Upper lobe of left lung (tissue), 6 donors: ENCODE data around the gene AVEN. TPM values are rescaled to one million over a fixed set of nuclear protein-coding genes. Genes with fewer than 3 reads are reported as not detected.
A peak's percentile ranks its signal among the peaks of the same experiment; 100 is the strongest.

Source experiments
- ATAC-seq, 2 donors: fragments of 200-7000 bp; cut with Tn5 transposase; one replicate each; pipeline ENCODE4 v1.9.1; 2022; ENCODE audit warnings: mild to moderate bottlenecking in 2 of 2, moderate library complexity in 2 of 2; ENCODE audit not compliant: low FRiP score in 2 of 2
- DNase-seq, 2 donors: peaks; one replicate each; pipeline ENCODE4 v3.0.0-alpha.2; 2019 to 2020
- H3K27ac ChIP-seq, 4 donors: fragments of 200-600 bp; sonication (generic); one replicate each; pipeline ENCODE4 v1.5.1; 2016 to 2019
- H3K27me3 ChIP-seq, 4 donors: fragments of 200-600 bp; sonication (generic); one replicate each; pipeline ENCODE4 v1.5.1; 2017 to 2019
- H3K36me3 ChIP-seq, 4 donors: fragments of 200-600 bp; sonication (generic); one replicate each; pipeline ENCODE4 v1.5.1; 2016 to 2019
- H3K4me1 ChIP-seq, 4 donors: fragments of 200-600 bp; sonication (generic); one replicate each; pipeline ENCODE4 v1.5.1; 2018 to 2019
- H3K4me3 ChIP-seq, 4 donors: fragments of 200-600 bp; sonication (generic); one replicate each; pipeline ENCODE4 v1.5.1; 2017 to 2019; ENCODE audit warnings: mild to moderate bottlenecking in 2 of 4, moderate library complexity in 1 of 4
- H3K9me3 ChIP-seq, 4 donors: fragments of 200-600 bp; sonication (generic); one replicate each; pipeline ENCODE4 v1.5.1; 2018 to 2019
- CTCF ChIP-seq, 6 experiments: fragments of 450-650 bp in 4 of 6; fragments of 200-600 bp in 2 of 6; sonication (generic) in 2 of 6; IDR thresholded peaks; one replicate each; pipeline ENCODE4 v1.5.1; 2016 to 2019; ENCODE audit warnings: antibody characterized with exemption in 6 of 6
- EP300 ChIP-seq, 4 donors: sonication (generic); formaldehyde crosslinking; IDR thresholded peaks; one replicate each; pipeline ENCODE4 v1.5.1; 2017; ENCODE audit warnings: antibody characterized with exemption in 4 of 4, control low read depth in 2 of 4
- POLR2A ChIP-seq, 4 donors: fragments of 450-650 bp; IDR thresholded peaks; one replicate each; pipeline ENCODE4 v1.5.1; 2016 to 2017; ENCODE audit warnings: antibody characterized with exemption in 4 of 4, mild to moderate bottlenecking in 2 of 4
- POLR2AphosphoS5 ChIP-seq, 2 donors: sonication (generic); formaldehyde crosslinking; IDR thresholded peaks; one replicate each; pipeline ENCODE4 v1.5.1; 2017; ENCODE audit warnings: antibody characterized with exemption in 2 of 2
- WGBS, 2 donors: methylation state at CpG; one replicate each; pipeline ENCODE4 v1.1.5; 2017 to 2018; 5-methylcytosine and 5-hydroxymethylcytosine counted together
- total RNA-seq, 6 donors: library from RNA; depleted of rRNA in 4 of 6; stranded (reverse); fragments of >200 nt in 4 of 6; gene quantifications; one replicate each; pipeline versions ENCODE4 v1.1.0 to v1.2.1, GENCODE V29; 2016 to 2021
- donor health status: DM: no; HTN: no; CAD: no; lungs with moderate emphysema.
- donor health status: DM: no; HTN: yes; CAD: no; lungs with severe emphysema.

The AVEN gene
- total RNA-seq, 6 donors from 2014 or later, result 6.9 to 38.8 (median 9.9) TPM

- DNase-seq (no peak), ATAC-seq (no peak)
- peaks cover 0 to 6% (median 0%) of the 10 kb centered on the region in 4 donors for H3K4me1 ChIP-seq
- H3K9me3 ChIP-seq, result no peaks in the 10 kb centered on the region
- H3K36me3 ChIP-seq, result no peaks in the 10 kb centered on the region
- H3K27me3 ChIP-seq, result no peaks in the 10 kb centered on the region
- TF ChIP-seq EP300 (IDR thresholded peaks at IDR 0.05) (no peak), POLR2A (IDR thresholded peaks at IDR 0.05) (no peak), CTCF (IDR thresholded peaks at IDR 0.05) (no peak), POLR2AphosphoS5 (IDR thresholded peaks at IDR 0.05) (no peak)
- WGBS, 2 donors, result 84 to 90% methylated on average over 4 of the region's 4 CpGs
- H3K27ac ChIP-seq, result no peak overlapping the region
- no peak overlapping the region for H3K4me3 ChIP-seq
Observed at GRCh38 chr15:33926260-33926659, 112.7 kb downstream of the AVEN start.

- Histone ChIP-seq H3K27me3 (no peaks in the 10 kb centered on the region), H3K36me3 (no peaks in the 10 kb centered on the region), H3K4me3 (no peak overlapping the region), H3K27ac (no peak overlapping the region), H3K9me3 (no peaks in the 10 kb centered on the region), H3K4me1 (peaks cover 0 to 6% (median 0%) of the 10 kb centered on the region in 4 donors)
- DNase-seq (no peak), ATAC-seq (no peak)
- TF ChIP-seq EP300 (IDR thresholded peaks at IDR 0.05) (no peak), POLR2A (IDR thresholded peaks at IDR 0.05) (no peak), POLR2AphosphoS5 (IDR thresholded peaks at IDR 0.05) (no peak), CTCF (IDR thresholded peaks at IDR 0.05) (no peak)
- WGBS, 2 donors, result 88 to 100% methylated on average over 1 of the region's 1 CpG
Observed at GRCh38 chr15:33923446-33923845, 115.6 kb downstream of the AVEN start.

- no peak for TF ChIP-seq CTCF (IDR thresholded peaks at IDR 0.05)
- H3K9me3 ChIP-seq, result no peaks in the 10 kb centered on the region
- ATAC-seq (no peak), DNase-seq (peak in 1 of 2 donors; percentile 25)
- no peak overlapping the region for H3K4me3 ChIP-seq
- WGBS, 2 donors, result 89 to 92% methylated on average over 10 to 11 of the region's 11 CpGs
- H3K27me3 ChIP-seq, result no peaks in the 10 kb centered on the region
- no peak overlapping the region for H3K27ac ChIP-seq
- no peaks in the 10 kb centered on the region for H3K36me3 ChIP-seq
- H3K4me1 ChIP-seq, result no peaks in the 10 kb centered on the region
Observed at GRCh38 chr15:33915571-33916407, 123.2 kb downstream of the AVEN start.

- WGBS, 2 donors, result 81 to 86% methylated on average over 1 of the region's 1 CpG
- H3K36me3 ChIP-seq, result no peaks in the 10 kb centered on the region
- DNase-seq (no peak), ATAC-seq (no peak)
- H3K4me3 ChIP-seq, result no peak overlapping the region
- no peaks in the 10 kb centered on the region for H3K4me1 ChIP-seq
- no peak overlapping the region for H3K27ac ChIP-seq
- TF ChIP-seq POLR2AphosphoS5 (IDR thresholded peaks at IDR 0.05) (no peak), CTCF (IDR thresholded peaks at IDR 0.05) (no peak), POLR2A (IDR thresholded peaks at IDR 0.05) (no peak), EP300 (IDR thresholded peaks at IDR 0.05) (no peak)
- H3K27me3 ChIP-seq, result no peaks in the 10 kb centered on the region
- H3K9me3 ChIP-seq, result no peaks in the 10 kb centered on the region
Observed at GRCh38 chr15:33913459-33913858, 125.5 kb downstream of the AVEN start.

- Histone ChIP-seq H3K4me3 (no peak overlapping the region), H3K27ac (no peak overlapping the region), H3K9me3 (no peaks in the 10 kb centered on the region), H3K27me3 (no peaks in the 10 kb centered on the region), H3K36me3 (no peaks in the 10 kb centered on the region), H3K4me1 (no peaks in the 10 kb centered on the region)
- DNase-seq (no peak), ATAC-seq (no peak)
- TF ChIP-seq EP300 (IDR thresholded peaks at IDR 0.05) (no peak), POLR2A (IDR thresholded peaks at IDR 0.05) (no peak)
Observed at GRCh38 chr15:33912326-33912725, 126.7 kb downstream of the AVEN start.
